Measurements from ENCODE around the gene IRX6.

DNA sequence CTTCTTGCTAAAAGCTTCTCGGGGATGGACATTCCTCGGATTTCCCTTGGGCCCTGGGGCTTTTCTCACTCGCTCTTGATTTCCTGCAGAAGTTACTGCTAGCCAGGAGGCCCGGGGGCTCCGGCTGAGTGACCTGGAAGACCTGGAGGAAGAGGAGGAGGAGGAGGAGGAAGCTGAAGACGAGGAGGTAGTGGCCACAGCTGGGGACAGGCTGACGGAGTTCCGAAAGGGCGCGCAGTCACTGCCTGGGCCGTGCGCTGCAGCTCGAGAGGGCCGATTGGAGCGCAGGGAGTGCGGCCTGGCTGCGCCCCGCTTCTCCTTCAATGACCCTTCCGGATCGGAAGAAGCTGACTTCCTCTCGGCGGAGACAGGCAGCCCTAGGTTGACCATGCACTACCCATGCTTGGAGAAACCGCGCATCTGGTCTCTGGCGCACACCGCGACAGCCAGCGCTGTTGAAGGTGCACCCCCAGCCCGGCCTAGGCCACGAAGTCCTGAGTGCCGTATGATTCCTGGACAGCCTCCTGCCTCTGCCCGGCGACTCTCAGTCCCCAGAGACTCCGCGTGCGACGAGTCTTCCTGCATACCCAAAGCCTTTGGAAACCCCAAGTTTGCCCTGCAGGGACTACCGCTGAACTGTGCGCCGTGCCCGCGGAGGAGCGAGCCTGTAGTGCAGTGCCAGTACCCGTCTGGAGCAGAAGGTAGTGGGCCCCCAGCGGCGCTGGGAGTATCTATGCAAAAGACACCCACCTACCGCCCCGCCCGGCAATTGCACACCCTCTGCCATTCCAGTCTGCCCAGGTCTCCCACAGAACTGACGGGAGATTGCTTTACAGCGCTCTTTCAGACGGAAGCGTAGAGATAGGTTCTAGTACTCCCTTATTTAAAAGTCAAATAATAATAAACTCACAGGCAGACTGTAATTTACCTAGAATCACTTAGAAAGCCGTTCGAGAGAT is 4.9 kb downstream of the IRX6 start:
- TF ChIP-seq, protein P1, sequence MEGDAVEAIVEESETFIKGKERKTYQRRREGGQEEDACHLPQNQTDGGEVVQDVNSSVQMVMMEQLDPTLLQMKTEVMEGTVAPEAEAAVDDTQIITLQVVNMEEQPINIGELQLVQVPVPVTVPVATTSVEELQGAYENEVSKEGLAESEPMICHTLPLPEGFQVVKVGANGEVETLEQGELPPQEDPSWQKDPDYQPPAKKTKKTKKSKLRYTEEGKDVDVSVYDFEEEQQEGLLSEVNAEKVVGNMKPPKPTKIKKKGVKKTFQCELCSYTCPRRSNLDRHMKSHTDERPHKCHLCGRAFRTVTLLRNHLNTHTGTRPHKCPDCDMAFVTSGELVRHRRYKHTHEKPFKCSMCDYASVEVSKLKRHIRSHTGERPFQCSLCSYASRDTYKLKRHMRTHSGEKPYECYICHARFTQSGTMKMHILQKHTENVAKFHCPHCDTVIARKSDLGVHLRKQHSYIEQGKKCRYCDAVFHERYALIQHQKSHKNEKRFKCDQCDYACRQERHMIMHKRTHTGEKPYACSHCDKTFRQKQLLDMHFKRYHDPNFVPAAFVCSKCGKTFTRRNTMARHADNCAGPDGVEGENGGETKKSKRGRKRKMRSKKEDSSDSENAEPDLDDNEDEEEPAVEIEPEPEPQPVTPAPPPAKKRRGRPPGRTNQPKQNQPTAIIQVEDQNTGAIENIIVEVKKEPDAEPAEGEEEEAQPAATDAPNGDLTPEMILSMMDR (optimal IDR thresholded peaks at IDR 0.05 in 1 of 3, IDR thresholded peaks at IDR 0.05 in 1 of 3, conservative IDR thresholded peaks at IDR 0.05 in 1 of 3; ENCODE audit: extremely low read depth in 1 of 3, insufficient read depth in 2 of 3, low read length in 3 of 3) = no peak
- TF ChIP-seq EZH2 (IDR thresholded peaks at IDR 0.05; ENCODE audit: low read length) = no peak

Measured in keratinocyte (primary cell).